Measurements from ENCODE around the gene TMC4. TPM values are rescaled to one million over a fixed set of nuclear protein-coding genes. Genes with fewer than 3 reads are reported as not detected.

Gene TMC4
- total RNA-seq, 6 donors from 2014 or later, result 35.7 to 116 (median 48.5) TPM

DNA sequence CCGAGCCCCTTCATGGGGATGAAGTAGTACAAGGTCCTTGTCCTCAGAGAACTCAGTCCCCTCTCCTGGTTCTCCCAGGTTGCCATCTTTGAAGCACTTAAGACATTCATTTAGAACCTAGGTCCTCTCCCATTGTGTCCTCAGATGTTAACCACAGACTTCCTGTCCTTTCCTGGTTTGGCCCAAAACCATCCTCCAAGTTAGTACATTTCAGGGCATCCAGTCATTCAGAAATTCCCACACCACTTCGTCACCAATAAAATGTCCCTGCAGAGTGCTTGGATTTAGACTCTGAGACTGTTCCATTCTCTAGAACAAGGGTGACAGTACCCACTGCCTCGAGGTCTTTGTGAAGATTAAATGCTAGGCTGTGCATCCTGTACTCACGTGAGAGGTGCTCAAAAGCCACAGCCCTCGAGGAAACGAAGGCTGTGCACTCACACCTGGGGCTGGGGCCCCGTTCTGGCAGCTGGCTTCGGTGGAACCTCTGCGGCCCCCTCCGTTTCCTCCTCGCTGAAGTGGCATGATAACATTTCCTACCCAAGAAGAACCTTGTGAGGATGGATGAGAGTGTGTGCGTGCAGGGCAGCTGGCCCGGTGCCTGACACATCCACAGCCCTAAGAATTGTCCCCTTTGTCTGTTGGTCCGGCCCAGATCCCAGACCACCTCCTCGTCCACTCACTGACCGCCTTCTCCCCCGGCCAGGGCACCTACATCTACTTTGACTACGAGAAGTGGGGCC, 18.2 kb downstream of the TMC4 start:
- Histone ChIP-seq H3K4me1 (peaks cover 9 to 22% (median 12%) of the 10 kb centered on the region in 4 donors), H3K9me3 (no peaks in the 10 kb centered on the region), H3K36me3 (peaks cover 25 to 86% (median 79%) of the 10 kb centered on the region in 4 donors), H3K4me3 (no peak overlapping the region), H3K27me3 (no peaks in the 10 kb centered on the region), H3K27ac (no peak overlapping the region)
- no peak for ATAC-seq (ENCODE audit: low FRiP score in 2 of 2)
- 65 to 72% methylated on average over 18 of the region's 18 CpGs for WGBS, 2 donors
- DNase-seq, result no peak
- TF ChIP-seq, protein P1, sequence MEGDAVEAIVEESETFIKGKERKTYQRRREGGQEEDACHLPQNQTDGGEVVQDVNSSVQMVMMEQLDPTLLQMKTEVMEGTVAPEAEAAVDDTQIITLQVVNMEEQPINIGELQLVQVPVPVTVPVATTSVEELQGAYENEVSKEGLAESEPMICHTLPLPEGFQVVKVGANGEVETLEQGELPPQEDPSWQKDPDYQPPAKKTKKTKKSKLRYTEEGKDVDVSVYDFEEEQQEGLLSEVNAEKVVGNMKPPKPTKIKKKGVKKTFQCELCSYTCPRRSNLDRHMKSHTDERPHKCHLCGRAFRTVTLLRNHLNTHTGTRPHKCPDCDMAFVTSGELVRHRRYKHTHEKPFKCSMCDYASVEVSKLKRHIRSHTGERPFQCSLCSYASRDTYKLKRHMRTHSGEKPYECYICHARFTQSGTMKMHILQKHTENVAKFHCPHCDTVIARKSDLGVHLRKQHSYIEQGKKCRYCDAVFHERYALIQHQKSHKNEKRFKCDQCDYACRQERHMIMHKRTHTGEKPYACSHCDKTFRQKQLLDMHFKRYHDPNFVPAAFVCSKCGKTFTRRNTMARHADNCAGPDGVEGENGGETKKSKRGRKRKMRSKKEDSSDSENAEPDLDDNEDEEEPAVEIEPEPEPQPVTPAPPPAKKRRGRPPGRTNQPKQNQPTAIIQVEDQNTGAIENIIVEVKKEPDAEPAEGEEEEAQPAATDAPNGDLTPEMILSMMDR (IDR thresholded peaks at IDR 0.05), result no peak
- TF ChIP-seq EP300 (IDR thresholded peaks at IDR 0.05) (no peak), POLR2AphosphoS5 (IDR thresholded peaks at IDR 0.05) (no peak), POLR2A (IDR thresholded peaks at IDR 0.05) (no peak)

DNA sequence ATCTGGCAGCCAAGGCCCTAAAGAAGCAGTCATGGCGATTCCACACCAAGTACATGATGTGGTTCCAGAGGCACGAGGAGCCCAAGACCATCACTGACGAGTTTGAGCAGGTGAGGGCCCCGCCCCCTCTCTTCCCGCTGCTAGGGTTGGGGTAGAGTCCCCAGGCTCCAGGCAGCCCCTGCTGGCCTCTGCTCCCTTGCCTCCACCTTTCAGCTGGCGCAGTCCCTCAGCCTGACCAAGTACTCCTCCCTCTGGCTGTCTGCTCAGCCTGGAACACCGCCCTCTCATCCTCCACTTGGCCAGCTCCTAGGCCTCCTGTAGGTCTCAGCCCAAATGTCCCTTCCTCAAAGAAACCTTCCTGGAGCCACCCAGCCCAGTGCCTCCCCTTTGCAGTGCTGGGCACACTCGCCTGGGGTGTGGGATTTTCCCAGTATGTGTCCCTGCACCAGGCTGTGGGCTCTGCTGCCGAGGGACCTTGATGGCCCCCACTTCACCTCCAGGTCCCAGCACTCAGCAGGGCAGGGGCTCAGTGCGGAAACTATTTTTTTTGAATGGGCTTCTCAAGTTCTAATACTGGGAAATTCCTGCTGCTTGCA, 19.1 kb downstream of the TMC4 start:
- H3K4me3 ChIP-seq, result no peak overlapping the region
- no peaks in the 10 kb centered on the region for H3K9me3 ChIP-seq
- no peaks in the 10 kb centered on the region for H3K27me3 ChIP-seq
- ATAC-seq (ENCODE audit: low FRiP score in 2 of 2) (peak in 1 of 2 donors; percentile 46), DNase-seq (no peak)
- no peak overlapping the region for H3K27ac ChIP-seq
- 85 to 96% methylated on average over 8 to 10 of the region's 10 CpGs for WGBS, 2 donors
- peaks cover 8 to 19% (median 10%) of the 10 kb centered on the region in 4 donors for H3K4me1 ChIP-seq
- TF ChIP-seq POLR2A (IDR thresholded peaks at IDR 0.05) (no peak), POLR2AphosphoS5 (IDR thresholded peaks at IDR 0.05) (no peak)
- TF ChIP-seq, protein P1 (IDR thresholded peaks at IDR 0.05), result no peak
- H3K36me3 ChIP-seq, result peaks cover 25 to 95% (median 88%) of the 10 kb centered on the region in 4 donors

DNA sequence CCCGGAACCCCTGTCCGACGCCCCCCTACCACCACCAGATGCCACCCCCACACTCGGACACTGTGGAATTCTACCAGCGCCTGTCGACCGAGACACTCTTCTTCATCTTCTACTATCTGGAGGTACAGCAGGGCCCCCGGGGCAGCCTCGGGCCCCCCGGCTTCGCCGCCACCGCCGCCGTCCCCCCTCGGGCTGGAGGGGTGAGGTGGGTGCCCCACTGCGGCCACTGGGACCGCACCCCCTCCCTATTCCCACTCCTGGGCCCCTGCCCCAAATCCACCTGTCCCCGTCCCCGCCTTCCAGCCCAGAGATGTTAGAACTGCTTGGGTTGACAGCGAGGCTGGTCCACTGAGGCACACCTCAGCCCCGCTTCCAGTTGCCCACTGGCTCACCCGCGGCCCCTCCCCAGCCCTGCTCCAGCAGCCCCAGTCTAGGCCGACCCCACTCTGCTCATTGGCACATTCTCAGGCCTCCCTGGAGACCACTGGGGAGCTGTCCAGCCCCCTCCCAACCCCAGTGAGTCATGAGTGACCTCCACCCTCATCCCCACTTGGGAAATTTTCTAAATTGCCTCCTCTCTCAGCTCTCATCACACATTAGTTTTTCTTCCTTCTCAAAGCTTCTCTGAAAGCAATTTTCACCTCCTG, 20.0 kb downstream of the TMC4 start:
- ATAC-seq (ENCODE audit: low FRiP score in 2 of 2), result peak in 1 of 2 donors; percentile 66
- H3K9me3 ChIP-seq, result no peaks in the 10 kb centered on the region
- no peak overlapping the region for H3K27ac ChIP-seq
- H3K27me3 ChIP-seq, result no peaks in the 10 kb centered on the region
- DNase-seq, result peak in 1 of 2 donors; percentile 82
- no peak for TF ChIP-seq POLR2A (IDR thresholded peaks at IDR 0.05)
- no peak for TF ChIP-seq POLR2AphosphoS5 (IDR thresholded peaks at IDR 0.05)
- TF ChIP-seq, protein P1 (IDR thresholded peaks at IDR 0.05), result no peak
- no peak for TF ChIP-seq EP300 (IDR thresholded peaks at IDR 0.05)
- peaks cover 28 to 100% (median 95%) of the 10 kb centered on the region in 4 donors for H3K36me3 ChIP-seq
- H3K4me3 ChIP-seq, result no peak overlapping the region
- H3K4me1 ChIP-seq, result peaks cover 0 to 11% (median 2%) of the 10 kb centered on the region in 4 donors
- 91 to 94% methylated on average over 21 to 25 of the region's 25 CpGs for WGBS, 2 donors

DNA sequence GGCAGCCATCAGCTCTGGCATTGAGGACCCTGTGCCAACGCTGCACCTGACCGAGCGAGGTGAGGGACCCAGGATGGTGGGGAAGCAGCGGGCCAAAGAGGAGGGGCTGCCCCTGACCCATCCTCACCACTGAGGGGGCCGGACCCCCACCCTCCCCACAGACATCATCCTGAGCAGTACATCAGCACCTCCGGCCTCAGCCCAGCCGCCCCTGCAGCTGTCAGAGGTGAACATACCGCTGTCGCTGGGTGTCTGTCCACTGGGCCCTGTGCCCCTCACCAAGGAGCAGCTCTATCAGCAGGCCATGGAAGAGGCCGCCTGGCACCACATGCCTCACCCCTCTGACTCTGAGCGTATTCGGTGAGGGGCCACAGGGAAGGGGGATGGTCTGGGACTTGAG, 20.7 kb downstream of the TMC4 start:
- no peak for TF ChIP-seq POLR2AphosphoS5 (IDR thresholded peaks at IDR 0.05)
- TF ChIP-seq EP300 (IDR thresholded peaks at IDR 0.05), result no peak
- TF ChIP-seq, protein P1 (IDR thresholded peaks at IDR 0.05), result no peak
- TF ChIP-seq POLR2A (IDR thresholded peaks at IDR 0.05), result no peak

More for the DNA sequence above, 20.7 kb downstream of the TMC4 start:
- Histone ChIP-seq H3K9me3 (no peaks in the 10 kb centered on the region), H3K27ac (no peak overlapping the region), H3K4me3 (no peak overlapping the region), H3K4me1 (peaks cover 0 to 5% (median 0%) of the 10 kb centered on the region in 4 donors), H3K27me3 (no peaks in the 10 kb centered on the region), H3K36me3 (peaks cover 28 to 100% (median 97%) of the 10 kb centered on the region in 4 donors)
- no peak for DNase-seq
- ATAC-seq (ENCODE audit: low FRiP score in 2 of 2), result no peak
- WGBS, 2 donors, result 88 to 100% methylated on average over 2 to 6 of the region's 12 CpGs
